ENCODE measurements around the gene IFT27. TPM values are rescaled to one million over a fixed set of nuclear protein-coding genes. Genes with fewer than 3 reads are reported as not detected.

IFT27 gene, protein sequence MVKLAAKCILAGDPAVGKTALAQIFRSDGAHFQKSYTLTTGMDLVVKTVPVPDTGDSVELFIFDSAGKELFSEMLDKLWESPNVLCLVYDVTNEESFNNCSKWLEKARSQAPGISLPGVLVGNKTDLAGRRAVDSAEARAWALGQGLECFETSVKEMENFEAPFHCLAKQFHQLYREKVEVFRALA
- total RNA-seq (2014; rRNA removed; shearing (Covaris generic)) (20.3 and 28.5 TPM in 2 replicates), polyA plus RNA-seq (2016; fragmentation: Nextera tagmentation; extraction: Ambion mirVana) (63.5 and 67.7 TPM in 2 replicates)
- long read RNA-seq, transcript IFT27-205 (7 exons, 1,095 nt) = major isoform, 29 of 37 reads
- long read RNA-seq, partial matches to known transcripts = 0 of 37 reads
- long read RNA-seq, other reads (novel, unspliced or antisense) = 7 of 37 reads

DNA sequence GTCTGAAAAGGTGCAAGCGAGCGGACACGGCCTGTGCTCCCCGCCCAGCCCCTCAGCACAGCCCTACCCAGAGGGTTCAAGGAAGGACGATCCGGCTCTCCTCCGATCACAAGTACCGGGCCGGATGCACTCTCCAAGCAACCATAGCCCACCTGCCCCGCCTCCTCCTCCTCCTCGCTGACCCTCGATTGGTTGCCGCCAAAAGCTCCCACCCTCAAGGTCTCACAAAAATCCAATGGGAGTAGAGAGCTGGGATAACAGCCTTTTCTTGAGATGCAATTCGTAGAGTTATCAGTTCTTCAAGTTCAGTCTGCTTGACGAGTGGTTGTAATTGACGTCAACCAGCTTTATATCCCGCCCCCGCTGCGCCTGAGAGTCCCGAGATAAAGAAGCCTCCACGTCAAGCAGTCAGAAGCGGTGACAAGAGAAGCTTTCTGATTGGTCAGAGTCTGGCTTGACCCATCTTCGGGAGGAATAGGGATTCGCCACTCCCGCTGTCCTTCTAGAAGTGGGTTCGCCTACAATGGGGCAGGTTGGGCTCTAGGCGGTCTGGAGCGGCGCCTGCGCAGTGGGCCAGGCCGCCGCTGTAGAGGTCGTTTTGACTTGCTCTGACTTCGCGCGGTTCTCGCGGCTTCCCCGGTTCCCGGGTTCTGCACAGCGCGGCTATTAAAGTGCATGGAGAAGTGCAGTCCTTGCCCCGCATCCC lies at the start of gene IFT27:
IFT27 (minus strand) TSS at position 156 of the 706 bp plus-strand sequence. CDS start 412 bp downstream, outside the sequence.
- TF ChIP-seq ZNF114 (CRISPR knock-in tag; IDR thresholded peaks at IDR 0.05) (no peak), POLR2AphosphoS5 (IDR thresholded peaks at IDR 0.05; ENCODE audit: low read depth) (peak; percentile 56), CREB1 (CRISPR knock-in tag; IDR thresholded peaks at IDR 0.05; ENCODE audit: low read depth) (peak; percentile 85)
- peak within 1 kb of the TSS; percentile 85 for H3K4me3 Mint-ChIP-seq
- Histone ChIP-seq H3K9me2 (ENCODE audit: insufficient read depth) (no peaks in the 10 kb centered on the region), H3F3A (replicated peaks; ENCODE audit: low read depth) (no peaks in the 10 kb centered on the region), H3K27me3 (ENCODE audit: insufficient read depth) (peaks cover 8% of the 10 kb centered on the region), H3K4me2 (peak within 1 kb of the TSS; percentile 91), H3K4me1 (ENCODE audit: insufficient read depth) (peaks cover 7% of the 10 kb centered on the region), H2AFZ (peak within 1 kb of the TSS; percentile 1; the same call in 1 of the 2 replicates), H4K20me1 (replicated peaks; ENCODE audit: insufficient read depth) (no peaks in the 10 kb centered on the region), H3K79me2 (replicated peaks; ENCODE audit: insufficient read depth) (peaks cover 3% of the 10 kb centered on the region; the same call in 1 of the 2 replicates), H3K4me3 (peak within 1 kb of the TSS; percentile 68), H3K27ac (ENCODE audit: low read depth) (no peak within 1 kb of the TSS), H3K36me3 (ENCODE audit: insufficient read depth) (no peaks in the 10 kb centered on the region)
- peaks cover 25% of the 10 kb centered on the region for H3K27me3 Mint-ChIP-seq (ENCODE audit: insufficient read depth, low read depth, poor library complexity)
- H3K4me1 Mint-ChIP-seq = peaks cover 17% of the 10 kb centered on the region
- ATAC-seq = peak; percentile 94
- peaks cover 32% of the 10 kb centered on the region for H3K9me3 Mint-ChIP-seq
- DNase-seq (ENCODE audit: low spot score) = peak; percentile 100
- H3K27ac Mint-ChIP-seq = peak within 1 kb of the TSS; percentile 89; the same call in 1 of the 2 replicates
- peaks cover 25% of the 10 kb centered on the region for H3K36me3 Mint-ChIP-seq (ENCODE audit: low read depth)

GRCh38 chr22:36824655-36825054 lies 48.7 kb upstream of the IFT27 start:
- Histone ChIP-seq H3K9me2 (ENCODE audit: insufficient read depth) (no peaks in the 10 kb centered on the region), H2AFZ (no peak overlapping the region), H3K36me3 (ENCODE audit: insufficient read depth) (no peaks in the 10 kb centered on the region), H3K4me2 (no peak overlapping the region), H3K4me3 (no peak overlapping the region), H3K27ac (ENCODE audit: low read depth) (no peak overlapping the region), H3F3A (replicated peaks; ENCODE audit: low read depth) (no peaks in the 10 kb centered on the region), H3K27me3 (ENCODE audit: insufficient read depth) (no peaks in the 10 kb centered on the region), H3K79me2 (replicated peaks; ENCODE audit: insufficient read depth) (no peaks in the 10 kb centered on the region), H3K4me1 (ENCODE audit: insufficient read depth) (peaks cover 8% of the 10 kb centered on the region), H4K20me1 (replicated peaks; ENCODE audit: insufficient read depth) (no peaks in the 10 kb centered on the region)
- DNase-seq (ENCODE audit: low spot score) (no peak), ATAC-seq (no peak)
- no peak overlapping the region for H3K27ac Mint-ChIP-seq
- no peaks in the 10 kb centered on the region for H3K36me3 Mint-ChIP-seq (ENCODE audit: low read depth)
- no peak overlapping the region for H3K4me3 Mint-ChIP-seq
- peaks cover 12% of the 10 kb centered on the region for H3K4me1 Mint-ChIP-seq
- H3K27me3 Mint-ChIP-seq (ENCODE audit: insufficient read depth, low read depth, poor library complexity) = peaks cover 24% of the 10 kb centered on the region
- H3K9me3 Mint-ChIP-seq = no peaks in the 10 kb centered on the region
- TF ChIP-seq EZH2 (IDR thresholded peaks at IDR 0.05; ENCODE audit: low read depth, unreplicated experiment) = no peak
- TF ChIP-seq, protein P1, sequence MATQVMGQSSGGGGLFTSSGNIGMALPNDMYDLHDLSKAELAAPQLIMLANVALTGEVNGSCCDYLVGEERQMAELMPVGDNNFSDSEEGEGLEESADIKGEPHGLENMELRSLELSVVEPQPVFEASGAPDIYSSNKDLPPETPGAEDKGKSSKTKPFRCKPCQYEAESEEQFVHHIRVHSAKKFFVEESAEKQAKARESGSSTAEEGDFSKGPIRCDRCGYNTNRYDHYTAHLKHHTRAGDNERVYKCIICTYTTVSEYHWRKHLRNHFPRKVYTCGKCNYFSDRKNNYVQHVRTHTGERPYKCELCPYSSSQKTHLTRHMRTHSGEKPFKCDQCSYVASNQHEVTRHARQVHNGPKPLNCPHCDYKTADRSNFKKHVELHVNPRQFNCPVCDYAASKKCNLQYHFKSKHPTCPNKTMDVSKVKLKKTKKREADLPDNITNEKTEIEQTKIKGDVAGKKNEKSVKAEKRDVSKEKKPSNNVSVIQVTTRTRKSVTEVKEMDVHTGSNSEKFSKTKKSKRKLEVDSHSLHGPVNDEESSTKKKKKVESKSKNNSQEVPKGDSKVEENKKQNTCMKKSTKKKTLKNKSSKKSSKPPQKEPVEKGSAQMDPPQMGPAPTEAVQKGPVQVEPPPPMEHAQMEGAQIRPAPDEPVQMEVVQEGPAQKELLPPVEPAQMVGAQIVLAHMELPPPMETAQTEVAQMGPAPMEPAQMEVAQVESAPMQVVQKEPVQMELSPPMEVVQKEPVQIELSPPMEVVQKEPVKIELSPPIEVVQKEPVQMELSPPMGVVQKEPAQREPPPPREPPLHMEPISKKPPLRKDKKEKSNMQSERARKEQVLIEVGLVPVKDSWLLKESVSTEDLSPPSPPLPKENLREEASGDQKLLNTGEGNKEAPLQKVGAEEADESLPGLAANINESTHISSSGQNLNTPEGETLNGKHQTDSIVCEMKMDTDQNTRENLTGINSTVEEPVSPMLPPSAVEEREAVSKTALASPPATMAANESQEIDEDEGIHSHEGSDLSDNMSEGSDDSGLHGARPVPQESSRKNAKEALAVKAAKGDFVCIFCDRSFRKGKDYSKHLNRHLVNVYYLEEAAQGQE (IDR thresholded peaks at IDR 0.05; ENCODE audit: unreplicated experiment) = no peak
- TF ChIP-seq, protein P2, sequence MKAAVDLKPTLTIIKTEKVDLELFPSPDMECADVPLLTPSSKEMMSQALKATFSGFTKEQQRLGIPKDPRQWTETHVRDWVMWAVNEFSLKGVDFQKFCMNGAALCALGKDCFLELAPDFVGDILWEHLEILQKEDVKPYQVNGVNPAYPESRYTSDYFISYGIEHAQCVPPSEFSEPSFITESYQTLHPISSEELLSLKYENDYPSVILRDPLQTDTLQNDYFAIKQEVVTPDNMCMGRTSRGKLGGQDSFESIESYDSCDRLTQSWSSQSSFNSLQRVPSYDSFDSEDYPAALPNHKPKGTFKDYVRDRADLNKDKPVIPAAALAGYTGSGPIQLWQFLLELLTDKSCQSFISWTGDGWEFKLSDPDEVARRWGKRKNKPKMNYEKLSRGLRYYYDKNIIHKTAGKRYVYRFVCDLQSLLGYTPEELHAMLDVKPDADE (IDR thresholded peaks at IDR 0.05) = no peak
- no peak for TF ChIP-seq CTCF (conservative IDR thresholded peaks at IDR 0.05; ENCODE audit: low read depth in 2 of 2)
- TF ChIP-seq POLR2AphosphoS5 (IDR thresholded peaks at IDR 0.05; ENCODE audit: low read depth) = no peak
- TF ChIP-seq NANOG (IDR thresholded peaks at IDR 0.05; ENCODE audit: borderline replicate concordance) = no peak
- no peak for TF ChIP-seq CREB1 (CRISPR knock-in tag; IDR thresholded peaks at IDR 0.05; ENCODE audit: low read depth)
- no peak for TF ChIP-seq ZNF114 (CRISPR knock-in tag; IDR thresholded peaks at IDR 0.05)
- TF ChIP-seq EZH2phosphoT487 (IDR thresholded peaks at IDR 0.05; ENCODE audit: unreplicated experiment) = no peak
- TF ChIP-seq ZNF331 (CRISPR knock-in tag; IDR thresholded peaks at IDR 0.05; ENCODE audit: low read depth) = no peak

All from GM23338 (cell line).